Measurements from ENCODE around the gene MYD88.

The MYD88 gene

GRCh38 chr3:38157117-38157516 is 18.7 kb downstream of the MYD88 start:
- no peak for TF ChIP-seq CREB1 (IDR thresholded peaks at IDR 0.05; ENCODE audit: low read depth)
- no peak for TF ChIP-seq EGR1 (IDR thresholded peaks at IDR 0.05)
- no peak for TF ChIP-seq RAD21 (IDR thresholded peaks at IDR 0.05; ENCODE audit: low read depth)
- no peak for TF ChIP-seq TAF1 (IDR thresholded peaks at IDR 0.05; ENCODE audit: low read depth)
- TF ChIP-seq MAX (IDR thresholded peaks at IDR 0.05), result no peak
- no peak for TF ChIP-seq EP300 (IDR thresholded peaks at IDR 0.05; ENCODE audit: borderline replicate concordance)
- no peak for TF ChIP-seq USF1 (IDR thresholded peaks at IDR 0.05)
- TF ChIP-seq TEAD4 (IDR thresholded peaks at IDR 0.05), result no peak
- TF ChIP-seq YY1 (IDR thresholded peaks at IDR 0.05; ENCODE audit: low read depth), result no peak
- no peak for TF ChIP-seq TCF12 (IDR thresholded peaks at IDR 0.05; ENCODE audit: low read depth)
- TF ChIP-seq NFIC (IDR thresholded peaks at IDR 0.05), result no peak
- no peak for TF ChIP-seq ZBTB7A (IDR thresholded peaks at IDR 0.05; ENCODE audit: low read depth)
- TF ChIP-seq REST (IDR thresholded peaks at IDR 0.05; ENCODE audit: low read depth), result no peak
- no peak for TF ChIP-seq CEBPB (IDR thresholded peaks at IDR 0.05)
- TF ChIP-seq FOXM1 (IDR thresholded peaks at IDR 0.05; ENCODE audit: borderline replicate concordance, low read depth), result no peak

GRCh38 chr3:38157595-38157994 is 19.1 kb downstream of the MYD88 start:
- TF ChIP-seq NFIC (IDR thresholded peaks at IDR 0.05) (peak; percentile 96), TEAD4 (IDR thresholded peaks at IDR 0.05) (peak; percentile 28; the same call in 1 of the 2 replicates), CREB1 (IDR thresholded peaks at IDR 0.05; ENCODE audit: low read depth) (no peak)

- no peak for TF ChIP-seq FOXM1 (IDR thresholded peaks at IDR 0.05; ENCODE audit: borderline replicate concordance, low read depth)
- TF ChIP-seq TAF1 (IDR thresholded peaks at IDR 0.05; ENCODE audit: low read depth), result no peak
- TF ChIP-seq CREB1 (IDR thresholded peaks at IDR 0.05; ENCODE audit: low read depth), result no peak
- no peak for TF ChIP-seq USF1 (IDR thresholded peaks at IDR 0.05)
- TF ChIP-seq REST (IDR thresholded peaks at IDR 0.05; ENCODE audit: low read depth), result no peak
- TF ChIP-seq EGR1 (IDR thresholded peaks at IDR 0.05), result no peak
Observed at GRCh38 chr3:38158472-38158871, 20.0 kb downstream of the MYD88 start.

- TF ChIP-seq USF1 (IDR thresholded peaks at IDR 0.05), result no peak
- TF ChIP-seq CEBPB (IDR thresholded peaks at IDR 0.05), result no peak
- TF ChIP-seq REST (IDR thresholded peaks at IDR 0.05; ENCODE audit: low read depth), result no peak
- TF ChIP-seq NFIC (IDR thresholded peaks at IDR 0.05), result no peak
- TF ChIP-seq TAF1 (IDR thresholded peaks at IDR 0.05; ENCODE audit: low read depth), result no peak
- no peak for TF ChIP-seq YY1 (IDR thresholded peaks at IDR 0.05; ENCODE audit: low read depth)
- no peak for TF ChIP-seq RAD21 (IDR thresholded peaks at IDR 0.05; ENCODE audit: low read depth)
- TF ChIP-seq TCF12 (IDR thresholded peaks at IDR 0.05; ENCODE audit: low read depth), result no peak
- TF ChIP-seq FOXM1 (IDR thresholded peaks at IDR 0.05; ENCODE audit: borderline replicate concordance, low read depth), result no peak
- no peak for TF ChIP-seq CREB1 (IDR thresholded peaks at IDR 0.05; ENCODE audit: low read depth)
- no peak for TF ChIP-seq EP300 (IDR thresholded peaks at IDR 0.05; ENCODE audit: borderline replicate concordance)
- no peak for TF ChIP-seq MAX (IDR thresholded peaks at IDR 0.05)
- TF ChIP-seq TEAD4 (IDR thresholded peaks at IDR 0.05), result no peak
- TF ChIP-seq ZBTB7A (IDR thresholded peaks at IDR 0.05; ENCODE audit: low read depth), result no peak
- TF ChIP-seq EGR1 (IDR thresholded peaks at IDR 0.05), result no peak
Observed at GRCh38 chr3:38163117-38163840, 24.8 kb downstream of the MYD88 start.
